Keratinocyte (primary cell): ENCODE results near the gene AHNAK. TPM values are rescaled to one million over a fixed set of nuclear protein-coding genes. Genes with fewer than 3 reads are reported as not detected.

Experiments used
- DNase-seq: peaks from one replicate; pipeline ENCODE4 v3.0.0-alpha.2; 2011; ENCODE audit warnings: low read depth, missing footprints, low spot score
- FAIRE-seq: peaks from 2 replicates; lab custom pipeline; 2011; peaks lifted over from hg19 to GRCh38; lab: Jason Lieb, UNC
- H2AFZ ChIP-seq: 2 replicates; pipeline ENCODE4 v1.6.0; 2012; ENCODE audit warnings: low read length, control low read depth, inconsistent platforms; ENCODE audit not compliant: control insufficient read depth
- H3K27ac ChIP-seq: 2 replicates; pipeline ENCODE4 v1.5.1; 2011; ENCODE audit warnings: low read length; ENCODE audit not compliant: control insufficient read depth, insufficient read depth
- H3K27me3 ChIP-seq: 3 replicates; pipeline ENCODE4 v1.6.0; 2011; ENCODE audit warnings: low read length; ENCODE audit not compliant: control insufficient read depth, insufficient read depth; ENCODE audit errors: extremely low read depth
- H3K36me3 ChIP-seq, 2 experiments: 2 replicates in 1 of 2; 3 replicates in 1 of 2; pipeline ENCODE4 v1.5.1; 2011; ENCODE audit warnings: low read length in 2 of 2, mild to moderate bottlenecking in 1 of 2; ENCODE audit not compliant: control insufficient read depth in 2 of 2, insufficient read depth in 2 of 2; ENCODE audit errors: extremely low read depth in 1 of 2
- H3K4me1 ChIP-seq: 3 replicates; pipeline ENCODE4 v1.5.1; 2011; ENCODE audit warnings: low read length; ENCODE audit not compliant: control insufficient read depth, insufficient read depth; ENCODE audit errors: extremely low read depth
- H3K4me2 ChIP-seq: 3 replicates; pipeline ENCODE4 v1.6.0; 2011; ENCODE audit warnings: low read depth, low read length; ENCODE audit not compliant: control insufficient read depth, insufficient read depth; ENCODE audit errors: extremely low read depth
- H3K4me3 ChIP-seq, 3 experiments: fragments of 200-600 bp in 1 of 3; sonication (generic) in 1 of 3; 2 replicates in 2 of 3; 3 replicates in 1 of 3; pipeline ENCODE4 v1.5.1; 2011 to 2016; ENCODE audit warnings: low read length in 3 of 3, mild to moderate bottlenecking in 3 of 3, control low read depth in 2 of 3, inconsistent platforms in 1 of 3, low read depth in 1 of 3, mixed read lengths in 1 of 3, mixed run types in 1 of 3, moderate library complexity in 1 of 3; ENCODE audit not compliant: control insufficient read depth in 2 of 3, insufficient read depth in 2 of 3; ENCODE audit errors: extremely low read depth in 1 of 3
- H3K79me2 ChIP-seq: 2 replicates; pipeline ENCODE4 v1.6.0; 2012; ENCODE audit warnings: low read length; ENCODE audit not compliant: control insufficient read depth, insufficient read depth
- H3K9ac ChIP-seq: 3 replicates; pipeline ENCODE4 v1.6.0; 2011; ENCODE audit warnings: low read length; ENCODE audit not compliant: control insufficient read depth, insufficient read depth; ENCODE audit errors: extremely low read depth
- H3K9me1 ChIP-seq: 3 replicates; pipeline ENCODE4 v1.6.0; 2011; ENCODE audit warnings: low read length; ENCODE audit not compliant: control insufficient read depth, insufficient read depth; ENCODE audit errors: extremely low read depth
- H3K9me3 ChIP-seq: 2 replicates; pipeline ENCODE4 v1.5.1; 2012; ENCODE audit warnings: low read depth, low read length; ENCODE audit not compliant: control insufficient read depth
- H4K20me1 ChIP-seq: 3 replicates; pipeline ENCODE4 v1.6.0; 2011; ENCODE audit warnings: low read length; ENCODE audit not compliant: control insufficient read depth, insufficient read depth; ENCODE audit errors: extremely low read depth
- CTCF ChIP-seq, 3 experiments: IDR thresholded peaks in 1 of 3; conservative IDR thresholded peaks in 1 of 3; optimal IDR thresholded peaks in 1 of 3; 2 replicates in 2 of 3; 3 replicates in 1 of 3; pipeline versions ENCODE3 to v1.5.1; 2011; ENCODE audit warnings: low read length in 3 of 3, mild to moderate bottlenecking in 3 of 3, moderate library complexity in 2 of 3, control low read depth in 1 of 3, inconsistent platforms in 1 of 3; ENCODE audit not compliant: insufficient read depth in 2 of 3; ENCODE audit errors: extremely low read depth in 1 of 3
- EZH2 ChIP-seq: IDR thresholded peaks from one replicate; pipeline ENCODE4 v1.6.1; 2012; ENCODE audit warnings: inconsistent platforms, mild to moderate bottlenecking, low read length, moderate library complexity
- dilution Hi-C: fragments of 300-500 bp; cut with MboI; formaldehyde crosslinking; loops from one replicate; pipeline ENCODE4 v1.7.0; 2020; ENCODE audit warnings: low sequenced_read_pairs; ENCODE audit not compliant: extremely low pct_ligation_motif_present
- polyA plus RNA-seq, 5 experiments: library from polyadenylated mRNA; depleted of rRNA in 3 of 5; stranded (reverse) in 3 of 5; stranded (forward) in 1 of 5; unstranded in 1 of 5; fragments of >200 nt; gene quantifications; 1 replicate in 1 of 5; 2 replicates in 3 of 5; 3 replicates in 1 of 5; pipeline versions ENCODE4 v1.2.1 to v1.2.3, GENCODE V29; 2011 to 2012; ENCODE audit warnings: missing spikeins in 2 of 5, low read depth in 1 of 5, low replicate concordance in 1 of 5

Gene AHNAK
- polyA plus RNA-seq, 1 donor (not counting 4 experiments of a cell fraction or from before 2014, with no cell fraction given), result 220 TPM

GRCh38 chr11:62492586-62492985, 54.0 kb downstream of the AHNAK start:
- FAIRE-seq, result no peak
- no peak overlapping the region for H3K4me2 ChIP-seq
- H3K27ac ChIP-seq, result no peak overlapping the region
- peaks cover 7% of the 10 kb centered on the region for H3K4me1 ChIP-seq
- no peak for DNase-seq
- no peaks in the 10 kb centered on the region for H4K20me1 ChIP-seq
- no peak overlapping the region for H3K4me3 ChIP-seq
- H3K9me3 ChIP-seq, result no peaks in the 10 kb centered on the region
- no peaks in the 10 kb centered on the region for H3K79me2 ChIP-seq
- dilution Hi-C loops, result no loop called here
- H2AFZ ChIP-seq, result no peak overlapping the region
- no peaks in the 10 kb centered on the region for H3K27me3 ChIP-seq
- H3K9me1 ChIP-seq, result peaks cover 2% of the 10 kb centered on the region
- TF ChIP-seq EZH2, result no peak
- TF ChIP-seq CTCF (optimal IDR thresholded peaks at IDR 0.05 in 1 of 3, IDR thresholded peaks at IDR 0.05 in 1 of 3, conservative IDR thresholded peaks at IDR 0.05 in 1 of 3; ENCODE audit: extremely low read depth in 1 of 3, insufficient read depth in 2 of 3, low read length in 3 of 3), result no peak
- no peak overlapping the region for H3K9ac ChIP-seq
- no peaks in the 10 kb centered on the region for H3K36me3 ChIP-seq

DNA sequence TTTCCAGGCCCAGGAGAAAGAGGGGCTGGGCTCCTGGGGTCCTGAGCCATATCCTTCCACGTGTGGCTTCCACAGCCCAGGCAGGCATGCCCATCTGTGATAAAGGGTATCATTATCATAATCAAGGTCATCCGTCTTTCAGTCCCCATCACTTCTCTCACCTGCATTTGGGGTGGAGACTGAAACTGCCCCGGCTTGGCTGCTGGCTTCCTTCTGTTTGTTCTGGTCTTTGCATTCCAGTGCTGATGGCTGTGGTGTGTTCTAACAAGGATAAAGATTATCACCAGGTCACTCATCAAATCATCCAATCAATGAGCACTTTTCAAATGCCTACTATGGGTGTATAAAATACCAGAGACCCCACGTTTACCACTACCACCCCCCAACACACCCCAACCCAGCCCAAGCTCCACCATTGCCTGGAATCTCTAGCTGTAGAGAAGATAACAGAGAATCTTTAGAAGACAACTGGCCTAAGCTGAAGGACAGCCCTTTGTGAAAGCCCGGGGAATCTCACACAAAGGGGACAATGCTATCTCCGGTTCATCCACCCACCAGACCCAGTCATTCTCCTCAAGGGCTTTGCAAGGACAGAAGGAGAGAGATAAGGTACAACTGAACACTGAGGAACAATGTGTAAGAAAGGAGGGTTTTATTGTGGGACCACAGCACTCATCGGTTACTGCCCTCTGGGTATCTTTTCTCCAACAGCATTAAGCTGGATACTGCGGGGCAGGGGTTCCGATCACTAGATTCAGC, 54.9 kb downstream of the AHNAK start:
- H4K20me1 ChIP-seq, result no peaks in the 10 kb centered on the region
- H3K27ac ChIP-seq, result no peak overlapping the region
- no peak overlapping the region for H3K4me2 ChIP-seq
- no peaks in the 10 kb centered on the region for H3K9me1 ChIP-seq
- no peak overlapping the region for H2AFZ ChIP-seq
- no peaks in the 10 kb centered on the region for H3K9me3 ChIP-seq
- H3K79me2 ChIP-seq, result no peaks in the 10 kb centered on the region
- TF ChIP-seq EZH2 (no peak), CTCF (optimal IDR thresholded peaks at IDR 0.05 in 1 of 3, IDR thresholded peaks at IDR 0.05 in 1 of 3, conservative IDR thresholded peaks at IDR 0.05 in 1 of 3; ENCODE audit: extremely low read depth in 1 of 3, insufficient read depth in 2 of 3, low read length in 3 of 3) (no peak)
- no peak overlapping the region for H3K4me3 ChIP-seq
- FAIRE-seq (no peak), DNase-seq (no peak)
- dilution Hi-C loops, result no loop called here
- H3K27me3 ChIP-seq, result no peaks in the 10 kb centered on the region
- no peaks in the 10 kb centered on the region for H3K4me1 ChIP-seq
- no peaks in the 10 kb centered on the region for H3K36me3 ChIP-seq
- H3K9ac ChIP-seq, result no peak overlapping the region
